Astrocyte (in vitro differentiated cells and primary cell): Measurements from ENCODE around the gene BEST2. TPM values are rescaled to one million over a fixed set of nuclear protein-coding genes. Genes with fewer than 3 reads are reported as not detected.
A peak's percentile ranks its signal among the peaks of the same experiment; 100 is the strongest.
"Not testable (repeated sequence)": the region's sequence is repeated elsewhere in the genome, so short reads cannot be mapped to it uniquely, and the experiment has no call there.

Source experiments
- DNase-seq: peaks from one replicate; pipeline ENCODE4 v3.0.0-alpha.2; 2010; ENCODE audit warnings: low read depth
- FAIRE-seq: peaks from 2 replicates; lab custom pipeline; 2011; peaks lifted over from hg19 to GRCh38; lab: Jason Lieb, UNC
- H2AFZ ChIP-seq: 2 replicates; pipeline ENCODE4 v1.6.0; 2012; ENCODE audit warnings: low read depth, low read length, inconsistent platforms
- H3K27ac ChIP-seq: 2 replicates; pipeline ENCODE4 v1.5.1; 2011; ENCODE audit warnings: low read depth, low read length, inconsistent platforms
- H3K27me3 ChIP-seq: 2 replicates; pipeline ENCODE4 v1.6.0; 2011; ENCODE audit warnings: low read length, inconsistent platforms; ENCODE audit not compliant: insufficient read depth
- H3K36me3 ChIP-seq: 2 replicates; pipeline ENCODE4 v1.5.1; 2011; ENCODE audit warnings: low read length, inconsistent platforms; ENCODE audit not compliant: insufficient read depth
- H3K4me1 ChIP-seq: 2 replicates; pipeline ENCODE4 v1.5.1; 2011; ENCODE audit warnings: low read length, inconsistent platforms; ENCODE audit not compliant: insufficient read depth
- H3K4me2 ChIP-seq: 2 replicates; pipeline ENCODE4 v1.6.0; 2012; ENCODE audit warnings: low read length, inconsistent platforms
- H3K4me3 ChIP-seq: 2 replicates; pipeline ENCODE4 v1.5.1; 2011; ENCODE audit warnings: low read depth, mild to moderate bottlenecking, low read length, inconsistent platforms; ENCODE audit not compliant: insufficient read depth
- H3K79me2 ChIP-seq: 2 replicates; pipeline ENCODE4 v1.6.0; 2012; ENCODE audit warnings: mild to moderate bottlenecking, low read length, inconsistent platforms; ENCODE audit not compliant: insufficient read depth
- H3K9ac ChIP-seq: 2 replicates; pipeline ENCODE4 v1.6.0; 2012; ENCODE audit warnings: mild to moderate bottlenecking, low read length, inconsistent platforms
- H3K9me3 ChIP-seq: 2 replicates; pipeline ENCODE4 v1.5.1; 2012; ENCODE audit warnings: low read depth, mild to moderate bottlenecking, low read length, inconsistent platforms; ENCODE audit not compliant: insufficient read depth
- H4K20me1 ChIP-seq: 2 replicates; pipeline ENCODE4 v1.6.0; 2012; ENCODE audit warnings: low read length, inconsistent platforms; ENCODE audit not compliant: insufficient read depth
- H3K27ac Mint-ChIP-seq: one replicate; pipeline ENCODE4 v1.8.0; 2021; ENCODE audit warnings: mild to moderate bottlenecking, mixed read lengths; ENCODE audit not compliant: unreplicated experiment
- H3K27me3 Mint-ChIP-seq: one replicate; pipeline ENCODE4 v1.8.0; 2021; ENCODE audit warnings: low read depth, mixed read lengths; ENCODE audit not compliant: unreplicated experiment
- H3K36me3 Mint-ChIP-seq: one replicate; pipeline ENCODE4 v1.8.0; 2021; ENCODE audit warnings: low read depth, mixed read lengths; ENCODE audit not compliant: unreplicated experiment
- H3K4me1 Mint-ChIP-seq: one replicate; pipeline ENCODE4 v1.8.0; 2021; ENCODE audit warnings: low read depth, mixed read lengths; ENCODE audit not compliant: unreplicated experiment
- H3K4me3 Mint-ChIP-seq: one replicate; pipeline ENCODE4 v1.8.0; 2021; ENCODE audit warnings: mild to moderate bottlenecking, moderate library complexity, mixed read lengths; ENCODE audit not compliant: unreplicated experiment
- H3K9me3 Mint-ChIP-seq: one replicate; pipeline ENCODE4 v1.8.0; 2021; ENCODE audit warnings: mild to moderate bottlenecking, mixed read lengths; ENCODE audit not compliant: unreplicated experiment
- EZH2 ChIP-seq: IDR thresholded peaks from 2 replicates; pipeline ENCODE4 v1.6.1; 2012; ENCODE audit warnings: mild to moderate bottlenecking, low read length, inconsistent platforms; ENCODE audit not compliant: insufficient read depth
- total RNA-seq: library from RNA; stranded (reverse); gene quantifications from 2 replicates; pipeline ENCODE4 v1.2.1, GENCODE V29; 2021
- TF ChIP-seq, protein P1 (sequence below): IDR thresholded peaks from 2 replicates; pipeline ENCODE4 v1.5.1; 2011; ENCODE audit warnings: low read depth, mild to moderate bottlenecking, inconsistent platforms, low read length, moderate library complexity; ENCODE audit not compliant: insufficient read depth

BEST2 gene
- total RNA-seq, 1 donor from 2014 or later = not detected

DNA sequence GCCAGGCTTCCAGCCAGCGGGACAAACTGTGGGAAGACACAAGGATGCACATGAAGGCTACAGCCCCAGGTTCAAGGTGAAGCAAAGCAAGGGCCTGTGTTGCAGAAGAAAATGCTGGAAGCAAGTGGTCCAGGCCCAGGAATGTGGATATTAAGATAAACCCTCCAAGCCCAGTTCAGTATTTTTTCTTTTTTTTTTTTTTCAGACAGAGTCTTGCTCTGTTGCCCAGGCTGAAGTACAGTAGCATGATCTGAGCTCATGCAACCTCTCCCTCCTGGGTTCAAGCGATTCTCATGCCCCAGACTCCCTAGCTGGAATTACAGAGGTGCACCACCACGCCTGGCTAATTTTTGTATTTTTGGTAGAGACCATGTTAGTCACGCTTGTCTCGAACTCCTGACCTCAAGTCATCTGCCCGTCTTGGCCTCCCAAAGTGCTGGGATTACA, 45.6 kb downstream of the BEST2 start:
- Histone ChIP-seq H2AFZ (no peak overlapping the region), H3K27me3 (no peaks in the 10 kb centered on the region), H3K36me3 (no peaks in the 10 kb centered on the region), H3K27ac (no peak overlapping the region), H3K4me3 (no peak overlapping the region), H3K79me2 (peaks cover 27% of the 10 kb centered on the region), H4K20me1 (peaks cover 22% of the 10 kb centered on the region), H3K4me1 (peaks cover 26% of the 10 kb centered on the region), H3K9me3 (no peaks in the 10 kb centered on the region), H3K4me2 (no peak overlapping the region), H3K9ac (no peak overlapping the region)
- no peak overlapping the region for H3K27ac Mint-ChIP-seq
- TF ChIP-seq, protein P1, sequence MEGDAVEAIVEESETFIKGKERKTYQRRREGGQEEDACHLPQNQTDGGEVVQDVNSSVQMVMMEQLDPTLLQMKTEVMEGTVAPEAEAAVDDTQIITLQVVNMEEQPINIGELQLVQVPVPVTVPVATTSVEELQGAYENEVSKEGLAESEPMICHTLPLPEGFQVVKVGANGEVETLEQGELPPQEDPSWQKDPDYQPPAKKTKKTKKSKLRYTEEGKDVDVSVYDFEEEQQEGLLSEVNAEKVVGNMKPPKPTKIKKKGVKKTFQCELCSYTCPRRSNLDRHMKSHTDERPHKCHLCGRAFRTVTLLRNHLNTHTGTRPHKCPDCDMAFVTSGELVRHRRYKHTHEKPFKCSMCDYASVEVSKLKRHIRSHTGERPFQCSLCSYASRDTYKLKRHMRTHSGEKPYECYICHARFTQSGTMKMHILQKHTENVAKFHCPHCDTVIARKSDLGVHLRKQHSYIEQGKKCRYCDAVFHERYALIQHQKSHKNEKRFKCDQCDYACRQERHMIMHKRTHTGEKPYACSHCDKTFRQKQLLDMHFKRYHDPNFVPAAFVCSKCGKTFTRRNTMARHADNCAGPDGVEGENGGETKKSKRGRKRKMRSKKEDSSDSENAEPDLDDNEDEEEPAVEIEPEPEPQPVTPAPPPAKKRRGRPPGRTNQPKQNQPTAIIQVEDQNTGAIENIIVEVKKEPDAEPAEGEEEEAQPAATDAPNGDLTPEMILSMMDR = no peak
- TF ChIP-seq EZH2 = no peak
- H3K27me3 Mint-ChIP-seq = peaks cover under 1% of the 10 kb centered on the region
- H3K4me3 Mint-ChIP-seq = no peak overlapping the region
- DNase-seq = no peak
- FAIRE-seq = no peak
- H3K36me3 Mint-ChIP-seq = peaks cover 2% of the 10 kb centered on the region
- H3K9me3 Mint-ChIP-seq = no peaks in the 10 kb centered on the region
- H3K4me1 Mint-ChIP-seq = peaks cover 13% of the 10 kb centered on the region

DNA sequence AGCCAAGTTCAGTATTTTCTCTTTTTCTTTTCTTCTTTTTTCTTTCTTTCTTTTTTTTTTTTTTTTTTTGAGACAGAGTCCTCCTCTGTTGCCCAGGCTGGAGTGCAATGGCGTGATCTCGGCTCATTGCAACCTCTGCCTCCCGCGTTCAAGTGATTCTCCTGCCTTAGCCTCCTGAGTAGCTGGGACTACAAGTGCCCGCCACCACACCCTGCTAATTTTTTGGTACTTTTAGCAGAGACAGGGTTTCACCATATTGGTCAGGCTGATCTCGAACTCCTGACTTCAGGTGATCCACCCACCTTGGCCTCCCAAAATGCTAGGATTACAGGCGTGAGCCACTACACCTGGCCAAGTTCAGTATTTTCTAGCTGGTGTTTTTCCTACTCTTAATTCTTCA, 46.0 kb downstream of the BEST2 start:
- H3K27me3 Mint-ChIP-seq, H2AFZ ChIP-seq, H3K27ac ChIP-seq, H3K36me3 ChIP-seq, H3K9me3 ChIP-seq, H3K9me3 Mint-ChIP-seq, H3K27me3 ChIP-seq, H3K4me2 ChIP-seq, H3K36me3 Mint-ChIP-seq, H3K4me3 Mint-ChIP-seq, DNase-seq, H3K27ac Mint-ChIP-seq, H3K4me3 ChIP-seq, FAIRE-seq, H3K9ac ChIP-seq: not testable (repeated sequence)
- Histone ChIP-seq H4K20me1 (peaks cover 18% of the 10 kb centered on the region), H3K79me2 (peaks cover 22% of the 10 kb centered on the region), H3K4me1 (peaks cover 30% of the 10 kb centered on the region)
- H3K4me1 Mint-ChIP-seq = peaks cover 13% of the 10 kb centered on the region

DNA sequence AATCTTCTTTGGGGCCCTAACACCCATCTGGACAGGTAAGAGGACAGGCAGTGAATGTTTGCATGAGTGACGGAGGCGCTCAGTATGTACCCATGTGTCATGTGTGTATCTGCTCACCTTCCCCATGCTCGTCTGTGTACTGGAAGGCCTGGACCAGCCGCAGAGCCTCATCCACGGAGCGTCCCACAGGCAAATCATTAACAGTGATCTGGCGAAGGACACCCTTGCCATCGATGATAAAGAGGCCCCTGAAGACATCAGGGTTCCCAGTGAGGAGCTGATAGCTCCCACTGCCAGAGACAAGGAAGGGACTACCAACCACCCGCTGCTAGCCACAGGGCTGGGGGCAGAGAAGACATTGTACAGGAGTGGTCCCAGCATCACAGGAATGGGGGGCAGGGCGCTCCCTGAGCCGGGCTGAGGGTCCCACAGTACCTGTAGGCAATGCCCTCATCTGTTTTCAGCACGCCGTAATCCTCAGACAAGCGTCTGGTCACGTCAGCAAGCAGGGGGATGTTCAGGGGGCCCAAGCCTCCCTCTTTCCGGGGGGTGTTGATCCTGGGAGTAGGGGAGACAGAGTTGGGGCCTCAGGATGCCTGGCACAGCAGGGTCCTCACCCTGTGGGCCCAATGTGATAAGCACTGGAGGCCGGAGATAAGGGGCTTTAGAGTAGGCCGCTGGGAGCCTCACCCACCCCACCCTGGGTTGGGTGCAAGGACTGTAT, 48.3 kb downstream of the BEST2 start:
- Mint-ChIP-seq H3K9me3 (no peaks in the 10 kb centered on the region), H3K36me3 (peaks cover 2% of the 10 kb centered on the region), H3K27me3 (peaks cover 7% of the 10 kb centered on the region), H3K27ac (no peak overlapping the region), H3K4me1 (peaks cover 10% of the 10 kb centered on the region), H3K4me3 (peak overlapping the region; percentile 88)
- no peak overlapping the region for H2AFZ ChIP-seq
- no peak overlapping the region for H3K27ac ChIP-seq
- H3K36me3 ChIP-seq = no peaks in the 10 kb centered on the region
- peaks cover 24% of the 10 kb centered on the region for H3K4me1 ChIP-seq
- TF ChIP-seq, protein P1 = no peak
- no peak for TF ChIP-seq EZH2
- DNase-seq (no peak), FAIRE-seq (no peak)
- no peaks in the 10 kb centered on the region for H3K27me3 ChIP-seq
- H4K20me1 ChIP-seq = peaks cover 11% of the 10 kb centered on the region
- H3K79me2 ChIP-seq = peaks cover 14% of the 10 kb centered on the region
- H3K4me2 ChIP-seq = peak overlapping the region; percentile 95
- H3K4me3 ChIP-seq = no peak overlapping the region
- H3K9me3 ChIP-seq = no peaks in the 10 kb centered on the region
- H3K9ac ChIP-seq = peak overlapping the region; percentile 85
